GM23338 (cell line): Measurements from ENCODE around the gene FGGY. TPM values are rescaled to one million over a fixed set of nuclear protein-coding genes. Genes with fewer than 3 reads are reported as not detected.

ENCODE experiments used
- ATAC-seq: fragments of 200-7000 bp; cut with Tn5 transposase; 3 replicates; pipeline ENCODE4 v1.9.1; 2020
- DNase-seq: peaks from one replicate; pipeline ENCODE4 v3.0.0-alpha.2; 2015; ENCODE audit warnings: low spot score
- H2AFZ ChIP-seq: fragments of 200-600 bp; sonication (generic); 2 replicates; pipeline ENCODE4 v1.8.0; 2016; ENCODE audit warnings: antibody characterized with exemption, mild to moderate bottlenecking, moderate library complexity
- H3F3A ChIP-seq: fragments of 200-600 bp; sonication (generic); replicated peaks from 2 replicates; pipeline ENCODE4 v1.8.0; 2017; ENCODE audit warnings: antibody characterized with exemption, mixed run types, low read depth
- H3K27ac ChIP-seq: fragments of 200-600 bp; sonication (generic); 2 replicates; pipeline ENCODE4 v1.6.1; 2016; ENCODE audit warnings: low read depth
- H3K27me3 ChIP-seq: fragments of 200-600 bp; sonication (generic); 2 replicates; pipeline ENCODE4 v1.8.0; 2016; ENCODE audit warnings: mild to moderate bottlenecking, mixed run types, moderate library complexity; ENCODE audit not compliant: insufficient read depth
- H3K36me3 ChIP-seq: fragments of 200-600 bp; sonication (generic); 2 replicates; pipeline ENCODE4 v1.8.0; 2016; ENCODE audit warnings: mild to moderate bottlenecking; ENCODE audit not compliant: insufficient read depth
- H3K4me1 ChIP-seq: fragments of 200-600 bp; sonication (generic); 2 replicates; pipeline ENCODE4 v1.8.0; 2016; ENCODE audit warnings: mild to moderate bottlenecking, moderate library complexity; ENCODE audit not compliant: insufficient read depth
- H3K4me2 ChIP-seq: fragments of 200-600 bp; sonication (generic); 2 replicates; pipeline ENCODE4 v1.7.1; 2017; ENCODE audit warnings: mixed run types
- H3K4me3 ChIP-seq: fragments of 200-600 bp; sonication (generic); 2 replicates; pipeline ENCODE4 v1.6.1; 2016; ENCODE audit warnings: mixed run types
- H3K79me2 ChIP-seq: fragments of 200-600 bp; sonication (generic); replicated peaks from 2 replicates; pipeline ENCODE4 v1.8.0; 2017; ENCODE audit warnings: mild to moderate bottlenecking; ENCODE audit not compliant: insufficient read depth
- H3K9me2 ChIP-seq: fragments of 200-600 bp; sonication (generic); 2 replicates; pipeline ENCODE4 v1.8.0; 2017; ENCODE audit not compliant: insufficient read depth
- H4K20me1 ChIP-seq: fragments of 200-600 bp; sonication (generic); replicated peaks from 2 replicates; pipeline ENCODE4 v1.8.0; 2017; ENCODE audit warnings: mild to moderate bottlenecking; ENCODE audit not compliant: insufficient read depth
- H3K27ac Mint-ChIP-seq: 2 replicates; pipeline ENCODE4 v1.8.0; 2020; ENCODE audit warnings: inconsistent platforms, mild to moderate bottlenecking, moderate library complexity, mixed read lengths
- H3K27me3 Mint-ChIP-seq: 3 replicates; pipeline ENCODE4 v1.8.0; 2022; ENCODE audit warnings: low read depth, mild to moderate bottlenecking, moderate library complexity, mixed read lengths, inconsistent platforms; ENCODE audit not compliant: insufficient read depth, poor library complexity
- H3K36me3 Mint-ChIP-seq: 3 replicates; pipeline ENCODE4 v1.8.0; 2021; ENCODE audit warnings: low read depth, mild to moderate bottlenecking, inconsistent platforms, moderate library complexity, mixed read lengths
- H3K4me1 Mint-ChIP-seq: 3 replicates; pipeline ENCODE4 v1.8.0; 2020; ENCODE audit warnings: mild to moderate bottlenecking, inconsistent platforms, mixed read lengths
- H3K4me3 Mint-ChIP-seq: 3 replicates; pipeline ENCODE4 v1.8.0; 2021; ENCODE audit warnings: moderate library complexity, mild to moderate bottlenecking, inconsistent platforms, mixed read lengths
- H3K9me3 Mint-ChIP-seq: 3 replicates; pipeline ENCODE4 v1.8.0; 2020; ENCODE audit warnings: moderate library complexity, mild to moderate bottlenecking, inconsistent platforms, mixed read lengths
- CTCF ChIP-seq, 2 experiments: fragments of 200-600 bp in 1 of 2; sonication (generic) in 1 of 2; conservative IDR thresholded peaks; 2 replicates each; pipeline versions ENCODE4 v1.5.1 to v1.6.1; 2016 to 2017; ENCODE audit warnings: antibody characterized with exemption in 2 of 2, low read depth in 2 of 2, mild to moderate bottlenecking in 2 of 2, moderate library complexity in 1 of 2
- ETS1 ChIP-seq: IDR thresholded peaks from 2 replicates; pipeline ENCODE4 v1.6.1; 2016; ENCODE audit warnings: antibody characterized with exemption
- NANOG ChIP-seq: IDR thresholded peaks from 2 replicates; pipeline ENCODE4 v1.6.1; 2016; ENCODE audit warnings: antibody characterized with exemption, borderline replicate concordance
- polyA plus RNA-seq: library from polyadenylated mRNA; unstranded; fragments of >200 nt; fragmentation: Nextera tagmentation; extraction: Ambion mirVana; gene quantifications from 2 replicates; pipeline ENCODE4 v1.2.1, GENCODE V29; 2016
- total RNA-seq: library from RNA; depleted of rRNA; stranded (reverse); fragments of >200 nt; shearing (Covaris generic); gene quantifications from 2 replicates; pipeline ENCODE4 v1.2.3, GENCODE V29; 2014
- TF ChIP-seq, protein P1 (sequence below): fragments of 250-450 bp; sonication (Bioruptor Pico); IDR thresholded peaks from 2 replicates; pipeline ENCODE4 v1.5.0; 2020; ENCODE audit warnings: mild to moderate bottlenecking, moderate library complexity

FGGY gene
- total and polyA plus RNA-seq, 2 experiments from 2014 or later = 10.9 to 21.4 TPM

DNA sequence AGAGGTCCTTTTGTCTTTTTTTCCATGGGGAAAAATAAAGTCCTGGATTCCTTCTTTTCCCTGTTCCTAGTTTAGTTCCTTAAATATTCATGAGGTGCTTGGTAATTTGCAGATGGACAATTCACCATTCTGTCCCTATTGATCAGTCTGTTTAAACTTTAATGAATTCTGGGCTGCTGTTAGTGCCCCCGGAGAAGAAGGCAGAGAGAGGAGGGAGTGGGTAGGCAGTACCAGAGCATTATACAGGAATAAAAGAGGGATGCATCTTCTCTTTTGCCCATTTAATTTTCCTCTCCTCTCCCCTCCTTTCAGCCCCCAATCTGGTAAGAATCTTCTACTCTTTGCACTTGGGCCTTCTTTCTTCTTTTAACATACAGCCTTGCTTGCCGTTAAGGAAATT, 25.9 kb downstream of the FGGY start (continued):
- TF ChIP-seq, protein P1, sequence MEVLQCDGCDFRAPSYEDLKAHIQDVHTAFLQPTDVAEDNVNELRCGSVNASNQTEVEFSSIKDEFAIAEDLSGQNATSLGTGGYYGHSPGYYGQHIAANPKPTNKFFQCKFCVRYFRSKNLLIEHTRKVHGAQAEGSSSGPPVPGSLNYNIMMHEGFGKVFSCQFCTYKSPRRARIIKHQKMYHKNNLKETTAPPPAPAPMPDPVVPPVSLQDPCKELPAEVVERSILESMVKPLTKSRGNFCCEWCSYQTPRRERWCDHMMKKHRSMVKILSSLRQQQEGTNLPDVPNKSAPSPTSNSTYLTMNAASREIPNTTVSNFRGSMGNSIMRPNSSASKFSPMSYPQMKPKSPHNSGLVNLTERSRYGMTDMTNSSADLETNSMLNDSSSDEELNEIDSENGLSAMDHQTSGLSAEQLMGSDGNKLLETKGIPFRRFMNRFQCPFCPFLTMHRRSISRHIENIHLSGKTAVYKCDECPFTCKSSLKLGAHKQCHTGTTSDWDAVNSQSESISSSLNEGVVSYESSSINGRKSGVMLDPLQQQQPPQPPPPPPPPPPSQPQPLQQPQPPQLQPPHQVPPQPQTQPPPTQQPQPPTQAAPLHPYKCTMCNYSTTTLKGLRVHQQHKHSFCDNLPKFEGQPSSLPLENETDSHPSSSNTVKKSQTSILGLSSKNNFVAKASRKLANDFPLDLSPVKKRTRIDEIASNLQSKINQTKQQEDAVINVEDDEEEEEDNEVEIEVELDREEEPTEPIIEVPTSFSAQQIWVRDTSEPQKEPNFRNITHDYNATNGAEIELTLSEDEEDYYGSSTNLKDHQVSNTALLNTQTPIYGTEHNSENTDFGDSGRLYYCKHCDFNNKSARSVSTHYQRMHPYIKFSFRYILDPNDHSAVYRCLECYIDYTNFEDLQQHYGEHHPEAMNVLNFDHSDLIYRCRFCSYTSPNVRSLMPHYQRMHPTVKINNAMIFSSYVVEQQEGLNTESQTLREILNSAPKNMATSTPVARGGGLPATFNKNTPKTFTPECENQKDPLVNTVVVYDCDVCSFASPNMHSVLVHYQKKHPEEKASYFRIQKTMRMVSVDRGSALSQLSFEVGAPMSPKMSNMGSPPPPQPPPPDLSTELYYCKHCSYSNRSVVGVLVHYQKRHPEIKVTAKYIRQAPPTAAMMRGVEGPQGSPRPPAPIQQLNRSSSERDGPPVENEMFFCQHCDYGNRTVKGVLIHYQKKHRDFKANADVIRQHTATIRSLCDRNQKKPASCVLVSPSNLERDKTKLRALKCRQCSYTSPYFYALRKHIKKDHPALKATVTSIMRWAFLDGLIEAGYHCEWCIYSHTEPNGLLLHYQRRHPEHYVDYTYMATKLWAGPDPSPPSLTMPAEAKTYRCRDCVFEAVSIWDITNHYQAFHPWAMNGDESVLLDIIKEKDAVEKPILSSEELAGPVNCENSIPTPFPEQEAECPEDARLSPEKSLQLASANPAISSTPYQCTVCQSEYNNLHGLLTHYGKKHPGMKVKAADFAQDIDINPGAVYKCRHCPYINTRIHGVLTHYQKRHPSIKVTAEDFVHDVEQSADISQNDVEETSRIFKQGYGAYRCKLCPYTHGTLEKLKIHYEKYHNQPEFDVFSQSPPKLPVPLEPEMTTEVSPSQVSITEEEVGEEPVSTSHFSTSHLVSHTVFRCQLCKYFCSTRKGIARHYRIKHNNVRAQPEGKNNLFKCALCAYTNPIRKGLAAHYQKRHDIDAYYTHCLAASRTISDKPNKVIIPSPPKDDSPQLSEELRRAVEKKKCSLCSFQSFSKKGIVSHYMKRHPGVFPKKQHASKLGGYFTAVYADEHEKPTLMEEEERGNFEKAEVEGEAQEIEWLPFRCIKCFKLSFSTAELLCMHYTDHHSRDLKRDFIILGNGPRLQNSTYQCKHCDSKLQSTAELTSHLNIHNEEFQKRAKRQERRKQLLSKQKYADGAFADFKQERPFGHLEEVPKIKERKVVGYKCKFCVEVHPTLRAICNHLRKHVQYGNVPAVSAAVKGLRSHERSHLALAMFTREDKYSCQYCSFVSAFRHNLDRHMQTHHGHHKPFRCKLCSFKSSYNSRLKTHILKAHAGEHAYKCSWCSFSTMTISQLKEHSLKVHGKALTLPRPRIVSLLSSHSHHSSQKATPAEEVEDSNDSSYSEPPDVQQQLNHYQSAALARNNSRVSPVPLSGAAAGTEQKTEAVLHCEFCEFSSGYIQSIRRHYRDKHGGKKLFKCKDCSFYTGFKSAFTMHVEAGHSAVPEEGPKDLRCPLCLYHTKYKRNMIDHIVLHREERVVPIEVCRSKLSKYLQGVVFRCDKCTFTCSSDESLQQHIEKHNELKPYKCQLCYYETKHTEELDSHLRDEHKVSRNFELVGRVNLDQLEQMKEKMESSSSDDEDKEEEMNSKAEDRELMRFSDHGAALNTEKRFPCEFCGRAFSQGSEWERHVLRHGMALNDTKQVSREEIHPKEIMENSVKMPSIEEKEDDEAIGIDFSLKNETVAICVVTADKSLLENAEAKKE (CRISPR knock-in tag) = no peak
- no peak for TF ChIP-seq CTCF (conservative IDR thresholded peaks at IDR 0.05; ENCODE audit: low read depth in 2 of 2)

GRCh38 chr1:59323879-59324278, 27.0 kb downstream of the FGGY start:
- H3K79me2 ChIP-seq = no peaks in the 10 kb centered on the region
- H3K4me3 ChIP-seq = no peak overlapping the region
- H3K36me3 Mint-ChIP-seq = peaks cover 32% of the 10 kb centered on the region
- no peaks in the 10 kb centered on the region for H4K20me1 ChIP-seq
- no peak overlapping the region for H3K4me3 Mint-ChIP-seq
- no peaks in the 10 kb centered on the region for H3K27me3 ChIP-seq
- ATAC-seq (no peak), DNase-seq (no peak)
- peaks cover 4% of the 10 kb centered on the region for H3K4me1 Mint-ChIP-seq
- H3K27me3 Mint-ChIP-seq = no peaks in the 10 kb centered on the region
- H3K27ac Mint-ChIP-seq = no peak overlapping the region
- H3K9me3 Mint-ChIP-seq = peaks cover 6% of the 10 kb centered on the region; the same call in 2 of the 3 replicates
- H3K4me2 ChIP-seq = no peak overlapping the region
- no peaks in the 10 kb centered on the region for H3K36me3 ChIP-seq
- H3K4me1 ChIP-seq = no peaks in the 10 kb centered on the region
- no peak overlapping the region for H3K27ac ChIP-seq
- no peaks in the 10 kb centered on the region for H3F3A ChIP-seq
- H3K9me2 ChIP-seq = peaks cover 15% of the 10 kb centered on the region
- H2AFZ ChIP-seq = no peak overlapping the region
- TF ChIP-seq ETS1 (no peak), NANOG (no peak)
- TF ChIP-seq, protein P1 (CRISPR knock-in tag) = no peak
